GM23338 (cell line): ENCODE results near the gene AP4E1. TPM values are rescaled to one million over a fixed set of nuclear protein-coding genes. Genes with fewer than 3 reads are reported as not detected.

Experiments used
- ATAC-seq: fragments of 200-7000 bp; cut with Tn5 transposase; 3 replicates; pipeline ENCODE4 v1.9.1; 2020
- DNase-seq: peaks from one replicate; pipeline ENCODE4 v3.0.0-alpha.2; 2015; ENCODE audit warnings: low spot score
- H2AFZ ChIP-seq: fragments of 200-600 bp; sonication (generic); 2 replicates; pipeline ENCODE4 v1.8.0; 2016; ENCODE audit warnings: antibody characterized with exemption, mild to moderate bottlenecking, moderate library complexity
- H3F3A ChIP-seq: fragments of 200-600 bp; sonication (generic); replicated peaks from 2 replicates; pipeline ENCODE4 v1.8.0; 2017; ENCODE audit warnings: antibody characterized with exemption, mixed run types, low read depth
- H3K27ac ChIP-seq: fragments of 200-600 bp; sonication (generic); 2 replicates; pipeline ENCODE4 v1.6.1; 2016; ENCODE audit warnings: low read depth
- H3K27me3 ChIP-seq: fragments of 200-600 bp; sonication (generic); 2 replicates; pipeline ENCODE4 v1.8.0; 2016; ENCODE audit warnings: mild to moderate bottlenecking, mixed run types, moderate library complexity; ENCODE audit not compliant: insufficient read depth
- H3K36me3 ChIP-seq: fragments of 200-600 bp; sonication (generic); 2 replicates; pipeline ENCODE4 v1.8.0; 2016; ENCODE audit warnings: mild to moderate bottlenecking; ENCODE audit not compliant: insufficient read depth
- H3K4me1 ChIP-seq: fragments of 200-600 bp; sonication (generic); 2 replicates; pipeline ENCODE4 v1.8.0; 2016; ENCODE audit warnings: mild to moderate bottlenecking, moderate library complexity; ENCODE audit not compliant: insufficient read depth
- H3K4me2 ChIP-seq: fragments of 200-600 bp; sonication (generic); 2 replicates; pipeline ENCODE4 v1.7.1; 2017; ENCODE audit warnings: mixed run types
- H3K4me3 ChIP-seq: fragments of 200-600 bp; sonication (generic); 2 replicates; pipeline ENCODE4 v1.6.1; 2016; ENCODE audit warnings: mixed run types
- H3K79me2 ChIP-seq: fragments of 200-600 bp; sonication (generic); replicated peaks from 2 replicates; pipeline ENCODE4 v1.8.0; 2017; ENCODE audit warnings: mild to moderate bottlenecking; ENCODE audit not compliant: insufficient read depth
- H3K9me2 ChIP-seq: fragments of 200-600 bp; sonication (generic); 2 replicates; pipeline ENCODE4 v1.8.0; 2017; ENCODE audit not compliant: insufficient read depth
- H4K20me1 ChIP-seq: fragments of 200-600 bp; sonication (generic); replicated peaks from 2 replicates; pipeline ENCODE4 v1.8.0; 2017; ENCODE audit warnings: mild to moderate bottlenecking; ENCODE audit not compliant: insufficient read depth
- H3K27ac Mint-ChIP-seq: 2 replicates; pipeline ENCODE4 v1.8.0; 2020; ENCODE audit warnings: inconsistent platforms, mild to moderate bottlenecking, moderate library complexity, mixed read lengths
- H3K27me3 Mint-ChIP-seq: 3 replicates; pipeline ENCODE4 v1.8.0; 2022; ENCODE audit warnings: low read depth, mild to moderate bottlenecking, moderate library complexity, mixed read lengths, inconsistent platforms; ENCODE audit not compliant: insufficient read depth, poor library complexity
- H3K36me3 Mint-ChIP-seq: 3 replicates; pipeline ENCODE4 v1.8.0; 2021; ENCODE audit warnings: low read depth, mild to moderate bottlenecking, inconsistent platforms, moderate library complexity, mixed read lengths
- H3K4me1 Mint-ChIP-seq: 3 replicates; pipeline ENCODE4 v1.8.0; 2020; ENCODE audit warnings: mild to moderate bottlenecking, inconsistent platforms, mixed read lengths
- H3K4me3 Mint-ChIP-seq: 3 replicates; pipeline ENCODE4 v1.8.0; 2021; ENCODE audit warnings: moderate library complexity, mild to moderate bottlenecking, inconsistent platforms, mixed read lengths
- H3K9me3 Mint-ChIP-seq: 3 replicates; pipeline ENCODE4 v1.8.0; 2020; ENCODE audit warnings: moderate library complexity, mild to moderate bottlenecking, inconsistent platforms, mixed read lengths
- CREB1 ChIP-seq: fragments of 250-450 bp; sonication (Bioruptor Pico); IDR thresholded peaks from 2 replicates; pipeline ENCODE4 v1.5.0; 2020; ENCODE audit warnings: low read depth, mild to moderate bottlenecking, moderate library complexity
- ETS1 ChIP-seq: IDR thresholded peaks from 2 replicates; pipeline ENCODE4 v1.6.1; 2016; ENCODE audit warnings: antibody characterized with exemption
- EZH2 ChIP-seq: fragments of 200-600 bp; sonication (generic); IDR thresholded peaks from one replicate; pipeline ENCODE4 v1.8.0; 2017; ENCODE audit warnings: antibody characterized with exemption, mild to moderate bottlenecking, low read depth; ENCODE audit not compliant: unreplicated experiment
- EZH2phosphoT487 ChIP-seq: fragments of 200-600 bp; sonication (generic); IDR thresholded peaks from one replicate; pipeline ENCODE4 v1.8.1; 2018; ENCODE audit warnings: antibody characterized with exemption; ENCODE audit not compliant: unreplicated experiment
- NANOG ChIP-seq: IDR thresholded peaks from 2 replicates; pipeline ENCODE4 v1.6.1; 2016; ENCODE audit warnings: antibody characterized with exemption, borderline replicate concordance
- POLR2AphosphoS5 ChIP-seq: IDR thresholded peaks from 2 replicates; pipeline ENCODE4 v1.6.1; 2016; ENCODE audit warnings: antibody characterized with exemption, low read depth
- REST ChIP-seq: IDR thresholded peaks from one replicate; pipeline ENCODE4 v1.6.1; 2018; ENCODE audit warnings: antibody characterized with exemption; ENCODE audit not compliant: unreplicated experiment
- STAT1 ChIP-seq: IDR thresholded peaks from one replicate; pipeline ENCODE4 v1.6.1; 2016; ENCODE audit warnings: antibody characterized with exemption; ENCODE audit not compliant: unreplicated experiment
- ZNF114 ChIP-seq: fragments of 250-450 bp; sonication (Bioruptor Pico); IDR thresholded peaks from 2 replicates; pipeline ENCODE4 v1.5.0; 2020; ENCODE audit warnings: mild to moderate bottlenecking, moderate library complexity
- ZNF331 ChIP-seq: fragments of 250-450 bp; sonication (Bioruptor Pico); IDR thresholded peaks from 2 replicates; pipeline ENCODE4 v1.5.0; 2020; ENCODE audit warnings: low read depth, mild to moderate bottlenecking, moderate library complexity
- polyA plus RNA-seq: library from polyadenylated mRNA; unstranded; fragments of >200 nt; fragmentation: Nextera tagmentation; extraction: Ambion mirVana; gene quantifications from 2 replicates; pipeline ENCODE4 v1.2.1, GENCODE V29; 2016
- total RNA-seq: library from RNA; depleted of rRNA; stranded (reverse); fragments of >200 nt; shearing (Covaris generic); gene quantifications from 2 replicates; pipeline ENCODE4 v1.2.3, GENCODE V29; 2014
- TF ChIP-seq, protein P1 (sequence below): fragments of 250-450 bp; sonication (Bioruptor Pico); IDR thresholded peaks from 2 replicates; pipeline ENCODE4 v1.5.0; 2020; ENCODE audit warnings: mild to moderate bottlenecking, moderate library complexity
- TF ChIP-seq, protein P2 (sequence below), 2 experiments: fragments of 200-600 bp in 1 of 2; sonication (generic) in 1 of 2; conservative IDR thresholded peaks; 2 replicates each; pipeline versions ENCODE4 v1.5.1 to v1.6.1; 2016 to 2017; ENCODE audit warnings: antibody characterized with exemption in 2 of 2, low read depth in 2 of 2, mild to moderate bottlenecking in 2 of 2, moderate library complexity in 1 of 2

The AP4E1 gene
- total and polyA plus RNA-seq, 2 experiments from 2014 or later = 4.4 to 15.4 TPM

GRCh38 chr15:50939911-50940310 is 31.4 kb downstream of the AP4E1 start:
- peaks cover 3% of the 10 kb centered on the region; the same call in 1 of the 3 replicates for H3K36me3 Mint-ChIP-seq
- H3K27ac Mint-ChIP-seq = no peak overlapping the region
- no peaks in the 10 kb centered on the region for H3K9me2 ChIP-seq
- no peak overlapping the region for H3K4me3 Mint-ChIP-seq
- peaks cover 2% of the 10 kb centered on the region for H3K27me3 Mint-ChIP-seq
- ATAC-seq = no peak
- H3K27ac ChIP-seq = no peak overlapping the region
- no peak overlapping the region for H3K4me2 ChIP-seq
- TF ChIP-seq, protein P1, sequence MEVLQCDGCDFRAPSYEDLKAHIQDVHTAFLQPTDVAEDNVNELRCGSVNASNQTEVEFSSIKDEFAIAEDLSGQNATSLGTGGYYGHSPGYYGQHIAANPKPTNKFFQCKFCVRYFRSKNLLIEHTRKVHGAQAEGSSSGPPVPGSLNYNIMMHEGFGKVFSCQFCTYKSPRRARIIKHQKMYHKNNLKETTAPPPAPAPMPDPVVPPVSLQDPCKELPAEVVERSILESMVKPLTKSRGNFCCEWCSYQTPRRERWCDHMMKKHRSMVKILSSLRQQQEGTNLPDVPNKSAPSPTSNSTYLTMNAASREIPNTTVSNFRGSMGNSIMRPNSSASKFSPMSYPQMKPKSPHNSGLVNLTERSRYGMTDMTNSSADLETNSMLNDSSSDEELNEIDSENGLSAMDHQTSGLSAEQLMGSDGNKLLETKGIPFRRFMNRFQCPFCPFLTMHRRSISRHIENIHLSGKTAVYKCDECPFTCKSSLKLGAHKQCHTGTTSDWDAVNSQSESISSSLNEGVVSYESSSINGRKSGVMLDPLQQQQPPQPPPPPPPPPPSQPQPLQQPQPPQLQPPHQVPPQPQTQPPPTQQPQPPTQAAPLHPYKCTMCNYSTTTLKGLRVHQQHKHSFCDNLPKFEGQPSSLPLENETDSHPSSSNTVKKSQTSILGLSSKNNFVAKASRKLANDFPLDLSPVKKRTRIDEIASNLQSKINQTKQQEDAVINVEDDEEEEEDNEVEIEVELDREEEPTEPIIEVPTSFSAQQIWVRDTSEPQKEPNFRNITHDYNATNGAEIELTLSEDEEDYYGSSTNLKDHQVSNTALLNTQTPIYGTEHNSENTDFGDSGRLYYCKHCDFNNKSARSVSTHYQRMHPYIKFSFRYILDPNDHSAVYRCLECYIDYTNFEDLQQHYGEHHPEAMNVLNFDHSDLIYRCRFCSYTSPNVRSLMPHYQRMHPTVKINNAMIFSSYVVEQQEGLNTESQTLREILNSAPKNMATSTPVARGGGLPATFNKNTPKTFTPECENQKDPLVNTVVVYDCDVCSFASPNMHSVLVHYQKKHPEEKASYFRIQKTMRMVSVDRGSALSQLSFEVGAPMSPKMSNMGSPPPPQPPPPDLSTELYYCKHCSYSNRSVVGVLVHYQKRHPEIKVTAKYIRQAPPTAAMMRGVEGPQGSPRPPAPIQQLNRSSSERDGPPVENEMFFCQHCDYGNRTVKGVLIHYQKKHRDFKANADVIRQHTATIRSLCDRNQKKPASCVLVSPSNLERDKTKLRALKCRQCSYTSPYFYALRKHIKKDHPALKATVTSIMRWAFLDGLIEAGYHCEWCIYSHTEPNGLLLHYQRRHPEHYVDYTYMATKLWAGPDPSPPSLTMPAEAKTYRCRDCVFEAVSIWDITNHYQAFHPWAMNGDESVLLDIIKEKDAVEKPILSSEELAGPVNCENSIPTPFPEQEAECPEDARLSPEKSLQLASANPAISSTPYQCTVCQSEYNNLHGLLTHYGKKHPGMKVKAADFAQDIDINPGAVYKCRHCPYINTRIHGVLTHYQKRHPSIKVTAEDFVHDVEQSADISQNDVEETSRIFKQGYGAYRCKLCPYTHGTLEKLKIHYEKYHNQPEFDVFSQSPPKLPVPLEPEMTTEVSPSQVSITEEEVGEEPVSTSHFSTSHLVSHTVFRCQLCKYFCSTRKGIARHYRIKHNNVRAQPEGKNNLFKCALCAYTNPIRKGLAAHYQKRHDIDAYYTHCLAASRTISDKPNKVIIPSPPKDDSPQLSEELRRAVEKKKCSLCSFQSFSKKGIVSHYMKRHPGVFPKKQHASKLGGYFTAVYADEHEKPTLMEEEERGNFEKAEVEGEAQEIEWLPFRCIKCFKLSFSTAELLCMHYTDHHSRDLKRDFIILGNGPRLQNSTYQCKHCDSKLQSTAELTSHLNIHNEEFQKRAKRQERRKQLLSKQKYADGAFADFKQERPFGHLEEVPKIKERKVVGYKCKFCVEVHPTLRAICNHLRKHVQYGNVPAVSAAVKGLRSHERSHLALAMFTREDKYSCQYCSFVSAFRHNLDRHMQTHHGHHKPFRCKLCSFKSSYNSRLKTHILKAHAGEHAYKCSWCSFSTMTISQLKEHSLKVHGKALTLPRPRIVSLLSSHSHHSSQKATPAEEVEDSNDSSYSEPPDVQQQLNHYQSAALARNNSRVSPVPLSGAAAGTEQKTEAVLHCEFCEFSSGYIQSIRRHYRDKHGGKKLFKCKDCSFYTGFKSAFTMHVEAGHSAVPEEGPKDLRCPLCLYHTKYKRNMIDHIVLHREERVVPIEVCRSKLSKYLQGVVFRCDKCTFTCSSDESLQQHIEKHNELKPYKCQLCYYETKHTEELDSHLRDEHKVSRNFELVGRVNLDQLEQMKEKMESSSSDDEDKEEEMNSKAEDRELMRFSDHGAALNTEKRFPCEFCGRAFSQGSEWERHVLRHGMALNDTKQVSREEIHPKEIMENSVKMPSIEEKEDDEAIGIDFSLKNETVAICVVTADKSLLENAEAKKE (CRISPR knock-in tag) = no peak
- TF ChIP-seq, protein P2, sequence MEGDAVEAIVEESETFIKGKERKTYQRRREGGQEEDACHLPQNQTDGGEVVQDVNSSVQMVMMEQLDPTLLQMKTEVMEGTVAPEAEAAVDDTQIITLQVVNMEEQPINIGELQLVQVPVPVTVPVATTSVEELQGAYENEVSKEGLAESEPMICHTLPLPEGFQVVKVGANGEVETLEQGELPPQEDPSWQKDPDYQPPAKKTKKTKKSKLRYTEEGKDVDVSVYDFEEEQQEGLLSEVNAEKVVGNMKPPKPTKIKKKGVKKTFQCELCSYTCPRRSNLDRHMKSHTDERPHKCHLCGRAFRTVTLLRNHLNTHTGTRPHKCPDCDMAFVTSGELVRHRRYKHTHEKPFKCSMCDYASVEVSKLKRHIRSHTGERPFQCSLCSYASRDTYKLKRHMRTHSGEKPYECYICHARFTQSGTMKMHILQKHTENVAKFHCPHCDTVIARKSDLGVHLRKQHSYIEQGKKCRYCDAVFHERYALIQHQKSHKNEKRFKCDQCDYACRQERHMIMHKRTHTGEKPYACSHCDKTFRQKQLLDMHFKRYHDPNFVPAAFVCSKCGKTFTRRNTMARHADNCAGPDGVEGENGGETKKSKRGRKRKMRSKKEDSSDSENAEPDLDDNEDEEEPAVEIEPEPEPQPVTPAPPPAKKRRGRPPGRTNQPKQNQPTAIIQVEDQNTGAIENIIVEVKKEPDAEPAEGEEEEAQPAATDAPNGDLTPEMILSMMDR (conservative IDR thresholded peaks at IDR 0.05; ENCODE audit: low read depth in 2 of 2) = no peak
- TF ChIP-seq EZH2 = no peak
- no peak for TF ChIP-seq EZH2phosphoT487
- TF ChIP-seq ZNF114 (CRISPR knock-in tag) = no peak
- TF ChIP-seq NANOG = no peak
- TF ChIP-seq ETS1 = no peak
- TF ChIP-seq POLR2AphosphoS5 = no peak
- TF ChIP-seq ZNF331 = no peak
- TF ChIP-seq CREB1 (CRISPR knock-in tag) = no peak
- no peak for TF ChIP-seq STAT1
- TF ChIP-seq REST = no peak
- DNase-seq = no peak
- no peak overlapping the region for H2AFZ ChIP-seq
- H4K20me1 ChIP-seq = no peaks in the 10 kb centered on the region; the same call in 1 of the 2 replicates
- H3K79me2 ChIP-seq = no peaks in the 10 kb centered on the region
- H3K27me3 ChIP-seq = no peaks in the 10 kb centered on the region
- 0 out of 2 replicates have a peak, but pooled peaks cover 3% of the 10 kb centered on the region for H3K36me3 ChIP-seq
- no peaks in the 10 kb centered on the region for H3F3A ChIP-seq
- no peaks in the 10 kb centered on the region for H3K4me1 ChIP-seq
- no peaks in the 10 kb centered on the region for H3K4me1 Mint-ChIP-seq
- no peak overlapping the region for H3K4me3 ChIP-seq
- H3K9me3 Mint-ChIP-seq = no peaks in the 10 kb centered on the region
